Measurements from ENCODE around the gene KCNMA1.

DNA sequence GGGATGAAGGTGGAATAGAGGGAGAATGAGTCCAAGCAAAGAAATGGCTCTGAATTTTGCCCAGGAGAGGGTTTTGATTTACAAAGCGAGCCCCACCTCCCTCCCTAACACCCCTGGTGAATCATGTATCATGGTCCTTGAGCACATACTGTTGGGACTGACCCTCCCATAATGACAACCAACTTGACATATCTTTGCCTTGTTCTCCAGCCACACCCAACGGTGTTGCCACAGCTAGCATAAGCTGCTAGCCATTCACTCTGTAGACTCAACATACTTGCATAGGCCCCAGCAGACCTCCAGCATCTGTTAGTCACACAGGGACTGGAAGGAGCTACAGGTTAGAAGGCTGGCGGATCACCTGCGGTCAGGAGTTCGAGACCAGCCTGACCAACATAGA lies 538.5 kb downstream of the KCNMA1 start:
- no peak for TF ChIP-seq EP300 (IDR thresholded peaks at IDR 0.05)
- TF ChIP-seq, protein P1, sequence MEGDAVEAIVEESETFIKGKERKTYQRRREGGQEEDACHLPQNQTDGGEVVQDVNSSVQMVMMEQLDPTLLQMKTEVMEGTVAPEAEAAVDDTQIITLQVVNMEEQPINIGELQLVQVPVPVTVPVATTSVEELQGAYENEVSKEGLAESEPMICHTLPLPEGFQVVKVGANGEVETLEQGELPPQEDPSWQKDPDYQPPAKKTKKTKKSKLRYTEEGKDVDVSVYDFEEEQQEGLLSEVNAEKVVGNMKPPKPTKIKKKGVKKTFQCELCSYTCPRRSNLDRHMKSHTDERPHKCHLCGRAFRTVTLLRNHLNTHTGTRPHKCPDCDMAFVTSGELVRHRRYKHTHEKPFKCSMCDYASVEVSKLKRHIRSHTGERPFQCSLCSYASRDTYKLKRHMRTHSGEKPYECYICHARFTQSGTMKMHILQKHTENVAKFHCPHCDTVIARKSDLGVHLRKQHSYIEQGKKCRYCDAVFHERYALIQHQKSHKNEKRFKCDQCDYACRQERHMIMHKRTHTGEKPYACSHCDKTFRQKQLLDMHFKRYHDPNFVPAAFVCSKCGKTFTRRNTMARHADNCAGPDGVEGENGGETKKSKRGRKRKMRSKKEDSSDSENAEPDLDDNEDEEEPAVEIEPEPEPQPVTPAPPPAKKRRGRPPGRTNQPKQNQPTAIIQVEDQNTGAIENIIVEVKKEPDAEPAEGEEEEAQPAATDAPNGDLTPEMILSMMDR (IDR thresholded peaks at IDR 0.05): no peak
